Tibial nerve (tissue), 4 donors: ENCODE results near the gene KRT71. TPM values are rescaled to one million over a fixed set of nuclear protein-coding genes. Genes with fewer than 3 reads are reported as not detected.

Experiments
- DNase-seq, 2 donors: peaks; one replicate each; pipeline ENCODE4 v3.0.0-alpha.2; 2019; ENCODE audit warnings: low spot score in 2 of 2
- H3K27ac ChIP-seq, 4 donors: fragments of 200-600 bp; sonication (generic) in 3 of 4; one replicate each; pipeline ENCODE4 v1.5.1; 2017 to 2019; ENCODE audit warnings: mild to moderate bottlenecking in 1 of 4
- H3K27me3 ChIP-seq, 2 donors: fragments of 200-600 bp; sonication (generic) in 1 of 2; one replicate each; pipeline versions ENCODE4 v1.5.1 to v1.6.0; 2017 to 2019
- H3K36me3 ChIP-seq, 3 donors: fragments of 200-600 bp; sonication (generic); one replicate each; pipeline ENCODE4 v1.5.1; 2018 to 2019
- H3K4me1 ChIP-seq, 4 donors: fragments of 200-600 bp; sonication (generic) in 3 of 4; one replicate each; pipeline ENCODE4 v1.5.1; 2017 to 2019
- H3K4me3 ChIP-seq, 4 donors: fragments of 200-600 bp; sonication (generic) in 3 of 4; one replicate each; pipeline ENCODE4 v1.5.1; 2017 to 2019; ENCODE audit warnings: mild to moderate bottlenecking in 1 of 4, moderate library complexity in 1 of 4
- H3K9me3 ChIP-seq, 4 donors: fragments of 200-600 bp; sonication (generic) in 3 of 4; one replicate each; pipeline ENCODE4 v1.5.1; 2017 to 2019
- CTCF ChIP-seq, 5 experiments: fragments of 200-600 bp in 3 of 5; fragments of 450-650 bp in 2 of 5; sonication (generic) in 3 of 5; IDR thresholded peaks; one replicate each; pipeline ENCODE4 v1.5.1; 2016 to 2019; ENCODE audit warnings: antibody characterized with exemption in 5 of 5, mild to moderate bottlenecking in 3 of 5, moderate library complexity in 2 of 5
- EP300 ChIP-seq, 2 donors: sonication (generic); formaldehyde crosslinking; IDR thresholded peaks; one replicate each; pipeline ENCODE4 v1.6.1; 2017; ENCODE audit warnings: antibody characterized with exemption in 2 of 2, mild to moderate bottlenecking in 1 of 2
- POLR2A ChIP-seq, 2 donors: fragments of 450-650 bp; IDR thresholded peaks; one replicate each; pipeline ENCODE4 v1.6.1; 2017; ENCODE audit warnings: antibody characterized with exemption in 2 of 2, mild to moderate bottlenecking in 2 of 2, moderate library complexity in 2 of 2
- WGBS, 2 donors: methylation state at CpG; one replicate each; pipeline ENCODE4 v1.1.5; 2018; 5-methylcytosine and 5-hydroxymethylcytosine counted together
- total RNA-seq, 4 donors: library from RNA; depleted of rRNA; stranded (reverse); fragments of >200 nt; gene quantifications; one replicate each; pipeline ENCODE4 v1.1.0, GENCODE V29; 2016

The KRT71 gene
- total RNA-seq, 4 donors from 2014 or later, result not detected

- Histone ChIP-seq H3K36me3 (no peaks in the 10 kb centered on the region), H3K9me3 (no peaks in the 10 kb centered on the region), H3K27ac (no peak overlapping the region), H3K4me3 (no peak overlapping the region), H3K27me3 (no peaks in the 10 kb centered on the region), H3K4me1 (no peaks in the 10 kb centered on the region)
- TF ChIP-seq CTCF (IDR thresholded peaks at IDR 0.05) (no peak), POLR2A (IDR thresholded peaks at IDR 0.05) (no peak), EP300 (IDR thresholded peaks at IDR 0.05) (no peak)
- no peak for DNase-seq
- 52 to 79% methylated on average over 4 of the region's 4 CpGs for WGBS, 2 donors
These were observed 25.7 kb downstream of the KRT71 start for GRCh38 chr12:52527121-52527800.

- no peaks in the 10 kb centered on the region for H3K27me3 ChIP-seq
- no peak for DNase-seq
- WGBS, 2 donors, result 78 to 83% methylated on average over 8 of the region's 8 CpGs
- TF ChIP-seq CTCF (IDR thresholded peaks at IDR 0.05) (no peak), POLR2A (IDR thresholded peaks at IDR 0.05) (no peak), EP300 (IDR thresholded peaks at IDR 0.05) (no peak)
- H3K4me1 ChIP-seq, result peaks cover 0 to 3% (median 0%) of the 10 kb centered on the region in 4 donors
- H3K4me3 ChIP-seq, result no peak overlapping the region
- no peaks in the 10 kb centered on the region for H3K36me3 ChIP-seq
- H3K9me3 ChIP-seq, result no peaks in the 10 kb centered on the region
- no peak overlapping the region for H3K27ac ChIP-seq
These were observed 26.4 kb downstream of the KRT71 start for GRCh38 chr12:52526511-52526951.

- TF ChIP-seq EP300 (IDR thresholded peaks at IDR 0.05), result no peak
- TF ChIP-seq CTCF (IDR thresholded peaks at IDR 0.05), result no peak
- Histone ChIP-seq H3K27me3 (no peaks in the 10 kb centered on the region), H3K4me1 (peaks cover 0 to 5% (median 0%) of the 10 kb centered on the region in 4 donors), H3K27ac (no peak overlapping the region), H3K4me3 (no peak overlapping the region), H3K36me3 (no peaks in the 10 kb centered on the region), H3K9me3 (no peaks in the 10 kb centered on the region)
- 82 to 84% methylated on average over 12 to 13 of the region's 13 CpGs for WGBS, 2 donors
- no peak for DNase-seq
These were observed 27.1 kb downstream of the KRT71 start for GRCh38 chr12:52525661-52526499.

- 80 to 88% methylated on average over 5 of the region's 5 CpGs for WGBS, 2 donors
- DNase-seq, result no peak
- Histone ChIP-seq H3K9me3 (no peaks in the 10 kb centered on the region), H3K4me3 (no peak overlapping the region), H3K27me3 (no peaks in the 10 kb centered on the region), H3K4me1 (peaks cover 0 to 5% (median 0%) of the 10 kb centered on the region in 4 donors), H3K27ac (no peak overlapping the region), H3K36me3 (no peaks in the 10 kb centered on the region)
- no peak for TF ChIP-seq CTCF (IDR thresholded peaks at IDR 0.05)
These were observed 27.9 kb downstream of the KRT71 start for GRCh38 chr12:52524898-52525591.
